GM21423 (cell line): ENCODE data around the gene EYA4.

Source experiments
- ATAC-seq: cut with Tn5 transposase; IDR thresholded peaks from one replicate; pipeline ENCODE4 v1.9.1; 2021; ENCODE audit warnings: mild to moderate bottlenecking, moderate library complexity; ENCODE audit not compliant: unreplicated experiment

EYA4 gene

DNA sequence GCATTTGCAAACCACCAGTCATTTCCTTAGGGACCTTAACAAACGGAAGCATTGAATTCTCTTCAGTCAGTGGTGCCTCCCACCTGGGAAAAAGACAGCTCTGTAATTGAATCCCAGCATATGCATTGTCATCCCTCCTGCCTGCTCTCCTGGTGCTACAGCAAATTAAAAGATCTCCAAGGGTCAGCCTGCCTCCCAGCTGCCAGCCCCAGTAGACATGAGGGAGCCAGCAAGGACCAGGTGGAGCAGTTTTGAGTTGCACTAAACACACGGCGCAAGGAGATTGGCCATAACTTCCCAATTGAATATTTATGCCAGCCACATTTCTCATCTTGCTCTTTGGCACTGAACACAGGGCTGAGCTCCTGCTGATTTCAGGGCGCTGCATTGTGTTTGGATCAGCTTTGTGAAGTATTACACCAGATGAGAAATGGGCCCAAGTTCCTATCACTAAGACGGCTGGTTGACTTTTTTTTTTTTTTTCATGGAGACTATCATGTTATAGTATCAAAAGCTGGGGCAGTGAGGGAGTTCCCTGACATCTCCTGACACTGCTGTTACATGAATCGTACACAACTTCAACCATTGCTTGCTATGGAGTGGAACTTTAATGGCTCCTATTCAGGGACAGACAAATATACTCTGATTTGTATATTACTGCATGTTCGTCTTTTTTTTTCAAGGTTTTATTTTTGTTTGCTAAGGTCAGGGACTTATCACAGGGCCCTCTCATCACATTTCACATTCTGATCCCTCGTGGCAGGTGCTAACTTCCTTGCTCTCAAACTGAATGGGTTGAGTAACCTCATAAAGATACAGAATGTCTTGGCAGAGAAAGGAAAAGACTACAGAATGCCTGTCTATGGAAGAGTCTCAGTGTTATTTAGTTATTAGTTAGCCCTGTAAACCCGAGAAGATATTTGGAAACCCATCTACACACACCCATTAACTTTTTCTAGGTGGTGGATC, 191.1 kb downstream of the EYA4 start:
- ATAC-seq = no peak

DNA sequence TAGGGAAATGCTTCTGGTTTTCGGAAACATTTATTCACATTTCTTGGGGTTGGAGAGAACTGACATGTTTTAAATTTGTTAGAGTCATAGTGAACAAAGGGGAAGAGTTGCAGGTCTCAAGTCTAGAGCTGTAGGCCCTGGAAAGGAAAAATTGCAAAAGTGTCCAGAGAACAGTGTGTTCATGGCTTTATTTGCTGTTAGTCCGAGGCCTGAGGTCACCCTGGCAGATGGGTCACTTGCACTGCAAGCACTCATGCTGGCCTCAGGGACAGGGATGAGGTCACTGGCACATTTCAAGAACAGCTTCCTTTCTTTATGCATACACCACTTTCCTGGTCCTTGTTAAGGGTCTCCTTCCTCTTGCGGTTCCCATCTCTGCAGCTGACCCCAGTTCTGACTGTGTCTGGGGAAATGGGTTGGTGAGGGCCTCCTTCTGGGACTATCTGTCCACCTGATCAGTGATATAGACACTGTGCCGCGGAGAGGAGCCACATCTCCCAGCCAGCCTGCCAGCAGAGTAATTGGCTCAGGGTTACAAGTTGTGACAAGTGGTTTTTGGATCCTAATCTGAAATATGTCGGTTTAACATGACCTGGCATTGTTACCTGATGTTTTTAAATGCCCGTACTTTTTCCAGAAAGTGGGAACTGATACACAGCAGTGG, 194.0 kb downstream of the EYA4 start:
- no peak for ATAC-seq

DNA sequence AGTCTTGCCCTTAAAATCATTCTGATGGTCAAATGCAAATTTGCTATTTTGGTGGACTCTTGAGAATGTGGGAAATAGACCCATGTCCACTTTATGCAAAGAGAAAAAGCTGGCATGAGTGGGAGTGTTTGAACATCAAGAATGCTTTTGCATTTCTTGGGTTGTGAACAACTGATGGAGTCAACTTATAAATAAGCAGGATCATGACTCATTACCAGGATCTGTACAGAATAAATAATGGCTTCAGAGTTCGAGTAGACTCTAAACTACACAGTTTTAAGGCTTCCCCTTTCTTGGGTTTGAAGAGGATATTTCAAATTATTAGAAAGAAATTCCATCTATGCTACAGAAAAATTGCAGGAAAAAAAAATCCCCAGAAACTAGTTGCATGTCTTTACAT, 195.5 kb downstream of the EYA4 start:
- ATAC-seq = no peak

DNA sequence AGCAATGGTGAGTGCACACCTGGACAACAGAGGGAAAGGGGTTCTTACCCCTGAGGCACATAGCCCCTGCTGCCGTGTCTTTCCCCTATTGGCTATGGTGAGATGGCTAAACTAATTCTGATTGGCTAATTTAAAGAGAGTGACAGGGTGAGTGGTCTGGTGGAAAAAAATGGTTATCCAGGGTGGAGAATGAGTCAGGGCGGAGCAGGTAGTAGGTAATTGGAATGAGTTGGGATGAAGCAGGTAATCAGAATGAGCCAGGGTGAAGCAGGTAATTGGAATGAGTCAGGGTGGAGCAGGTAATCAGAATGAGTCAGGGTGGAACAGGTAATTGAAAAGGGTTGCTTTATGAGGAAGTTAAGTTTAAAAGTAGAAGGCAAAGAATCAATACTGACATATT, 200.3 kb downstream of the EYA4 start:
- no peak for ATAC-seq

DNA sequence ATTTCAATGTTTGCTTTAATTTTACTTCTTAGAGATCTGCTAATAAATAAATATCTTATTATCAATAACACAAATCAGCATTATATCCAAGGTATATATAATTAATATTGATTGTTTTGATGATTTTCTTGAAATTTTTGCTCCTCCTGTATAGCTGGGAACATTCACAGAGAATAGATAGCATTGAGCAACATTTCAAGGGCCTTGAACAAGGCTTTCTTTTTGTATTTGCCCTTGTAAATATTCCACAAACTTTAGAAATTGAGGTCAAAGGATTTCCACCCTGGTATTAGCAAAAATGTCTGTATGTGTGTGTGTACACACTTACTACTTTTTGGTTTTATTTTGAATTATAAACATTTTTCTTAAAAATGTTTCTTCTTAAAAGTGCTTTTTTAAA, 205.6 kb downstream of the EYA4 start:
- no peak for ATAC-seq

DNA sequence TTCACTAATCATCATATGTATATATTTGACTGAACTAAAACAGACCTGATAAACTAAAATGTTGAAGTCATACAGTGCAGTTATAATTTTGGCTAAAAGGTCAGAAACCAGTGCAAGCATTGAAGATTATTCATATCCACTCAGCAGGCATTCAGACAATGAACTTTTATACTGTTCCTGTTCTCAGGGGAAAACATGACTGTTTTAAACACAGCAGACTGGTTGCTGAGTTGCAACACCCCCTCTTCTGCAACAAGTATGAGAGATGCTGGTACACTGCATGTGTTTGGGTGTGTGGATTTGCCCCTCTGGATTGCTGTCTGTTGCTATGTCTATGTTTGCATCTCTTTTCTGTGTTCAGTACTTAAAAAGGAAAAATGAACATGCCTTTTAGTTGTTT, 206.8 kb downstream of the EYA4 start:
- ATAC-seq = no peak

DNA sequence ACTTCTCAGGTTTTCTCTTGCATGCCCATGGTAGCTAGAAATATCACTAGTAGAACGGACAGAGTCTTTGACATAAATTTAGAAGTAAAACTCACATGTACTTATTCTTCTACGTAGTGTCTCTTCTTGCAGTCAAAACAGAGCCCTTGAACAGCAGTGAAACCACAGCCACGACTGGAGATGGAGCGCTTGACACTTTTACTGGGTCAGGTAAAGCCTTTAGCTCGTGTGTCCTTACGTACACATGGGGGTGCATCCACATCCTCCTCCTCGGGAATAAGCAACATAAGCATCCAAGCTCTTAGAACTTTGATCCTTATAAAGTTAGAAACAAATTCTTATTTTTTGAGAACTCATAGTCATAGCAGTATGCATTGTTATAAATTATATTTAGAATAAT, 215.3 kb downstream of the EYA4 start:
- ATAC-seq = no peak

DNA sequence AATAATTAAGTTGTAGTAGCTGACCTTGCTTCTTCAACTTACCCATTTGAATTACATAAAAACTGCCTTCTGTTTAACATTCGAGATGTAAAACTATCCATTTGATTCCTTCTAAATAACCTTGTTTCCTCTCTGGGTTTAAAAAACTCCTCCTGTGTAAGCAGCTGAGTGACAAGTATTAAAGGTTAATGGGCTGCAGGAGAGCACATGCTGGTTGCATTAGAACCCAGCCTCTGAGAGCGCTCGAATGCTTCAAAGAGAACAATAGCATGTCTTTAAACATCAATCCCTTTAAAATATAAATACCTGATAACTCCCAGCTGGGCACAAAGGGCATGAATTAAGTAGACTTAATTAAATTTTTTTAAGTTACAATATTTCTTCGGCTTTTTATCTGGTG, 215.8 kb downstream of the EYA4 start:
- no peak for ATAC-seq

DNA sequence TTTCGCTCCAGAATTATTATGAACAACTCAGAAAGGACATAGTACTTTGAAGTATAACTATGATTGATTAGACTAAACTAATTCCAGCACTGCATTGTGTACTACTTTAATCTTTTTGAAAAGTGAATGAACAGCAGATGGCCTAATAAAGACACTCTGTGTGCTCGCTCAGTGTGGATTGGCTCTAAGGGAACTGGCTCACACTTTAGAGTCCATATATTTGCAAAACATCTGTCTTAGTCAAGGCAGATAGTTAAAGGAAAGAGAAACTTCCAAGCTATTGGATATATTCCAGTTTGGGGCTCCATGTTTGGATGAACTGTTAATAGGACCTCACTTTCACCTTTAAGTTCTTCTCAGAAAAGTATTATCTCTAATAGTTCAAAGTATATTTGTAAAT, 218.9 kb downstream of the EYA4 start:
- no peak for ATAC-seq

DNA sequence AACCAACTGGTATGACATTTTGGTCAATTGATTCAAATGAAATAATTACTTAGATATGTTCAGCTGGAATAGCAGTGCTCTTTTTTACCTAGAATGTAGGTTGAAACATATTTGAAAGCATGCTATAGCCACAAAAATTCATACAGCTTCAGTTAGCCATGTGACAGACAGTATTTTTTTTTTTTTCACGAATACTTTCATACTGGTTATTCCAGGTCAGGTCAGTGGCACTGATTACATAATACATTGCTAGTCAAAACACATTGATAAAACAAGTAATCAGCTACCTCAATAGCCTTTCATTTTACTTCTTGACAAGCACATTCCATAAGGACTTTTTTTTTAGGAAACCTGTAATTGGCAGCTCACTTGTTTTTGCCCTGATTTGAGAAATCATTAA, 222.6 kb downstream of the EYA4 start:
- ATAC-seq = no peak

DNA sequence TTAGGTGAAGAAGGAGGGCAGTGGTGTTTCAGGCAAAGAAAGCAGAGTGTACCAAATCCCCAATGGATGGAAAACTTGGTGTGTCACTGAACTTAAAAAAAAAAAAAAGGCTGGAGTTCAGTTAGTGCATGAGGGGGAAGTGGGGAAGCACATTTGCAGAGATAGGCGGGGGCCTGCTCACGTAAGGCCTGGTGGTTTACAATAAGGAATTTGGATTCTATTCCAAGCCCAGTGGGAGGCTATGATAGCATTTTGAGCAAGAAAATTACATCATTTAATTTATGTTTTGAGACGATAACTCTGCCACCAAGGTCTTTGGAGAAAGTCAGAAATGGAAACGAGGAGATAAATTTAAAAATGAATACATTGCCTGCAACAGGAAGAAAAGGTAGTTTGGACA, 225.5 kb downstream of the EYA4 start:
- no peak for ATAC-seq

DNA sequence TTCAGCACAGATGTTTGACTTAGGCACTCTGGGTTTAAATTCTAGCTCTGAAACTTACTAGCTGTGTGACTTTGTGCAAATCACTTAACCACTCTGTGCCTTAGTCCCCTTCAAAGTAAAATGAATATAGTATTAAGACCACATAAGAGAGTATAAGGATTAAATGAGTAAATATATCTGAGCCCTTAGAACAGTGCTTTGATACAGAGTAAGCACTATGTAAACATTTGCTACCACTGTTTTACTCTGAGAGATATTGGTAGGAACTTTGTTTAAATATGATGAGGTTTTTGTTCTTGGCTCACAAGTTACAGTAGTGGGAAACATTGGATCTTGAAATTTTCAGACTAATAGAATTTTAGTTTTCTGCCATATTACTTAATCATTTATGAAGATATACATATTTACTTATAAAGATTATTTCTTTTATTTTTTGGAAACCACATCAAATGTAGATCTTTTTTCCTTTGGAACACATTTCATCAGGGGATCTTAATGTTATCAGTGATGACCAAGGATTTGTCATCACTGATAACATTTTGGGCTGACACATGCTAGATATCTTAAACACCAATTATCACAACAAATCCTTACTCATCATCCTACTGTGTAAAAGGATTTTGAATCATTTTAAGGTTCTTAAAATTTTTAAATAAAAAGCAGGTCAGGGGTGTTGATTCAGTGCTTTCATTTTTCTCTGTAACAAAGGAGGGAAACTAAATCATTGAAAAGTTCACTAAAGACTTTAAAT, 226.2 kb downstream of the EYA4 start:
- ATAC-seq = no peak

DNA sequence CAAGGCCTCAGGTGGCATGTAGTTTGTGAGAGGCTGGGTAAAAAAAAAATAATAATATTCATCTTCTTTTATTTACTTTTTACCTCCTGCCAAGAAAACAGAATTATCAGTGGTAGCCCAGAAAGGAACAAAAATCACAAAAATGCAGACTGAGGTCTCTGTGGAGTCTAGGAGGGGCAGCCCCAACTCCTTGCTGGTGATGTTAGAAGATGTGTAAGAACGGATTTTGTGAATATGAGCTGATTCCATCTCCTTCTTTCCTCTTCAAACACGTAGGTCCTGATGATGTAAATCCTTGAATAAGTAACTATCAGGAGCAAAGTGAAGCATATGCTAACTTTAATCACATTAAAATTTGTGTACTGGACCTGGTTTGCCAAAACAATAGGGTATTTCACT, 226.8 kb downstream of the EYA4 start:
- ATAC-seq = no peak

DNA sequence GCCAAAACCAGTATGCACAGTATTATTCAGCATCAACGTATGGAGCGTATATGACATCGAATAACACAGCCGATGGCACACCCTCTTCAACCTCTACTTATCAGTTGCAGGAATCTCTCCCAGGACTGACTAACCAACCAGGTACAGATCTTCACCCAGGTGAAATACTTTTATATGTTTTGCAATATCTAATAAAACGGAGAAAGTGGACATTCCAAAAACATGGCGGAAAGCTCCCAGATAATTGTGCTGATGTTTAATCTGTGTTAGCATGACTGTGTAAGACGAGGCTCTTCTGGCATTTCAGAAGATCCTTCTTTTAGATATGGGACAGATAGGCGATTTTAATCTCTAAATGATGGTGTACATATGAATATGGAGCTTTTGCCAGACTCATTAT, 227.4 kb downstream of the EYA4 start:
- no peak for ATAC-seq

DNA sequence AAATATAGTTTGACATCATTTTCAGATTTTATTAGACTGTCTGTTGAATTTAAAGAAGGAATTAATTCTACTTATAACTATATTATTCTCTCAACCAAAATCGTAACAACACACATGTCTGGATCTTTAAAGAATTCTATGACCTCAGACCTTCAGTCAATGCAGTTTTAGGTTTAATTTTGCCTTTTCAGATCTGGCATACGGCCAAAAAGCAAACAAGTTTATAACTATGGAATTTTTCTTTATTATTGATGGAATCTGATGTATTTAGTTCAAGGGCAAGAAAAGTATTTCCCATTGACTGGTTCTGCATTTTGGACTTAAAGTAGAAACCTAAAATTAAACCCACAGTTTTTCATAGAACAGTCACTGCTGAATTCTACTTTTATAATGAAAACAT, 233.4 kb downstream of the EYA4 start:
- ATAC-seq = no peak

DNA sequence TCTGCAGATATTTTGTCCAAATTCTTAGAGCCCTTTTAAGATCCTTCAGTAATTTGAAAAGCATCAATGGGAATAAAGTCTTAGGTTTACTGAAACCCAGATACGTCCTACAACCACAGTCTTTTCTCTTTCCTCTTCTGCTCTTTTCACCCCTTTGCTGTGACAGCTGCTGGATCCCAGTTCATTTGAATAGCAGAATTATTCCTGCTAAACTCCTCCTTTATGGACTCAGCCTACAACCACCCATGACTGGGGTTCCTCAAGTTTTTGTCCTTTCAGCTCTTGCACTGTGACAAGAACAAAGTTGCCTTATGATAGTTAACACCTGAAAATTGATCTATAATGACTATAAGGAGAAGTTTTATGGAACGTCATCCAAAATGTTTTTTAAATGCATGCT, 237.5 kb downstream of the EYA4 start:
- no peak for ATAC-seq

DNA sequence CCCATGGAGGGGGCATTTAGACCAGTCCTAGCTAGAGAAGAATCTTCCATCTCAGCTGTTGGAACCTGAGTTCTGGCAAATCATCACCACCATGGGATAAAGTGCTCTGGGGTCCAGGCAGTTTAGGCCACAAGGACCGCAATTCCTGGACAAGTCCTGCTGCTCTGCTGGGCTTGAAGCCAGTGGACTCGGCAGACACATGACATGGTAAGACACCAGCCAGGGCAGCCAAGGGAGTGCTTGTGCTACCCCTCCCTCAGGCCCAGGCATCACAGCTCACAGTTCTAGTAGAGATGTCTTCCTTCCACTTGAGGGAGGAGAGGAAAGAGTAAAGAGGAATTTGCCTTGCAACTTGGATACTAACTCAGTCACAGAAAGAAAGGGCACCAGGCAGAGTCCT, 246.0 kb downstream of the EYA4 start:
- no peak for ATAC-seq

DNA sequence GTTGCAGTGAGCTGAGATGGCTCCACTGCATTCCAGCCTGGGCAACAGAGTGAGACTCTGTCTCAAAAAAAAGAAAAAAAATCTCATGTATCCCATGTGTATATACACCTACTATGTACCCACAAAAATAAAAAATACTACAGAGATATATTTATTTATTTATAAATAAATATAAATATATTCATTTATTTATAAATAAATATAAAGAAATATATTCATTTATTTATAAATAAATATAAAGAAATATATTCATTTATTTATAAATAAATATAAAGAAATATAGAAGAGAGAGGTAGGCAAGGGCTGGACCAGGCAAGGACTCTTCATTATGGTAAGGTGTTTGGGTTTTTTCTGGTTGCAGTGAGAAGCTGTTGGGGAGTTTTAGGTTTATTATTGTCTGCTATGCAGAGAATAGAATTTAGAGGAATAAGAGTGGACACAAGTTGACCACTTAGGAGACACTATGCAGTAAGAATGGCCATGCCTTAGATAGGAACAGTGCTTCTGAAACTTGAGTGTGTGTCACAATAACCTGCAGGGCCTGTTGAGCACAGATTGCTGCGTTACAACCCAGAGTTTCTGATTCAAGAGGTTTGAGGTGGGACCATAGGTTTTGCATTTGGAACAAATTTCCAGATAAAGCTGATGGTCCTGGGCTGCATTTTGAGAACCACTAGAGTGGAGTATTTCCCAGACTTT, 254.2 kb downstream of the EYA4 start:
- no peak for ATAC-seq

DNA sequence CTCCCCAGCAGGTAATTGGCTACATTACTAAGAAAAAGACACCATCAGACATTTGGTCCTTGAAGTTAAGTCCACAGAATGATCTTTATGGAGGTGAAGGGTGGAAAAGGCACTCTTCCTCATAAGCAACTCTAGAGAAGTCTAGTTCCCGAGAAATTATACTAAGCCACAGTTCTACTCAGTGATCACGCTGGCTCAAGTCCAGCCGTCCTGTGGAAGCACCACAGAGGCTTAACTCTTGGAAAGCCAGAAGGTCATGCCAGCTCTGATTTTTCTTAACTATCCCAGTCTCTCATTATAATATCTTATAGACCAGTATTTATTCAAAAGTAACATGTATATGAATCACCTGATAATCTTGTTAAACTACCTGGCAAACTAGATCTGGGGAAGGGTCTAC, 258.5 kb downstream of the EYA4 start:
- ATAC-seq = no peak

DNA sequence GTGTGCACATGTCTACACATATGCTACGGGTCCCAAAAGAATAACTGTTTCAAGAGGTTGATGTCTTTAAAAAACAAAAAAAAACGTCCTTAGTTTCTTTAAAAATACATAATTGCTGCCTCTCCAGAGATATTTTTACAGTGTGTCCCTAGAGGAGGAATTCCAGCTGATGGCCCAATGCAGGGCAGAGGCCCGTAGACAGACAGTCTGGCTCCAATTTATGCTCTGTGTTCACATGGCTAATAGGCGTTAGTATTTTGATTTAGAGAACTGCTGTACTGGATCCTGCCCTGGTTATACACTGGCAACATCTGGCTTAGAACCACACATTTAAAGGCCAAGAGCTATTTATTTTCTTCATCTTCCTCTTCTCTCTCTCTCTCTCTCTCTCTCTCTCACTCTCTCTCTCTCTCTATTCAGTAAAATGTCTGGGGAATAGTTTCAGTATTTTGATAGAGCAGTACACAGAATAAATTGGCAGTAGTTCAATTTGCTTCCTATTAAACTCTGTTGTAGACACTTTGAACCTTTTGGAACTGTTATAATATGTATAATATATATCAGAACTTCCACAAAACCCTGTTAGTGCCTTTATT, 260.6 kb downstream of the EYA4 start:
- ATAC-seq = no peak
